DOHH2 (cell line): ENCODE results near the gene MRC2.

Source experiments
- H3F3A ChIP-seq: fragments of 200-600 bp; sonication (generic), shearing (Covaris generic); 2 replicates; pipeline ENCODE4 v1.6.0; 2016; ENCODE audit warnings: antibody characterized with exemption, mild to moderate bottlenecking; ENCODE audit not compliant: control insufficient read depth, insufficient read depth
- H3K27ac ChIP-seq: fragments of 200-600 bp; sonication (generic); 2 replicates; pipeline ENCODE4 v1.5.1; 2014; ENCODE audit warnings: low read depth, mild to moderate bottlenecking, low read length, moderate library complexity
- H3K27me3 ChIP-seq: fragments of 200-600 bp; sonication (generic); 2 replicates; pipeline ENCODE4 v1.6.1; 2014; ENCODE audit warnings: mild to moderate bottlenecking, low read length, mixed read lengths; ENCODE audit not compliant: control insufficient read depth
- H3K36me3 ChIP-seq: fragments of 200-600 bp; sonication (generic); 2 replicates; pipeline ENCODE4 v1.6.1; 2014; ENCODE audit warnings: mild to moderate bottlenecking, low read length, moderate library complexity, mixed read lengths; ENCODE audit not compliant: control insufficient read depth
- H3K4me1 ChIP-seq: fragments of 200-600 bp; sonication (generic); 2 replicates; pipeline ENCODE4 v1.6.1; 2014; ENCODE audit warnings: mild to moderate bottlenecking, low read length, mixed read lengths; ENCODE audit not compliant: control insufficient read depth
- H3K4me2 ChIP-seq: fragments of 200-600 bp; sonication (generic); 2 replicates; pipeline ENCODE4 v1.6.0; 2014; ENCODE audit warnings: mild to moderate bottlenecking, low read length, moderate library complexity
- H3K4me3 ChIP-seq: fragments of 200-600 bp; sonication (generic); 2 replicates; pipeline ENCODE4 v1.5.1; 2014; ENCODE audit warnings: mild to moderate bottlenecking, low read length, mixed read lengths
- H3K79me2 ChIP-seq: fragments of 200-600 bp; sonication (generic); 2 replicates; pipeline ENCODE4 v1.6.1; 2014; ENCODE audit warnings: mild to moderate bottlenecking, low read length, mixed read lengths; ENCODE audit not compliant: control insufficient read depth
- H3K9me2 ChIP-seq: fragments of 200-600 bp; sonication (generic); replicated peaks from 2 replicates; pipeline ENCODE4 v1.6.1; 2014; ENCODE audit warnings: mild to moderate bottlenecking, low read length, mixed read lengths; ENCODE audit not compliant: control insufficient read depth
- H3K9me3 ChIP-seq: fragments of 200-600 bp; sonication (generic); 2 replicates; pipeline ENCODE4 v1.6.1; 2014; ENCODE audit warnings: antibody characterized with exemption, low read length, mixed read lengths; ENCODE audit not compliant: control insufficient read depth, insufficient read depth
- H4K20me1 ChIP-seq: fragments of 200-600 bp; sonication (generic); 2 replicates; pipeline ENCODE4 v1.6.0; 2014; ENCODE audit warnings: low read depth, mild to moderate bottlenecking, antibody characterized with exemption, low read length, moderate library complexity; ENCODE audit not compliant: control insufficient read depth, insufficient read depth
- CTCF ChIP-seq: fragments of 200-600 bp; sonication (generic); IDR thresholded peaks from one replicate; pipeline ENCODE4 v1.5.1; 2014; ENCODE audit warnings: antibody characterized with exemption, mild to moderate bottlenecking, low read depth, low read length; ENCODE audit not compliant: poor library complexity, severe bottlenecking
- EZH2phosphoT487 ChIP-seq: fragments of 200-600 bp; sonication (generic); IDR thresholded peaks from 2 replicates; pipeline ENCODE4 v1.6.1; 2017; ENCODE audit warnings: borderline replicate concordance, mild to moderate bottlenecking, antibody characterized with exemption, low read length, moderate library complexity, mixed read lengths

MRC2 gene

DNA sequence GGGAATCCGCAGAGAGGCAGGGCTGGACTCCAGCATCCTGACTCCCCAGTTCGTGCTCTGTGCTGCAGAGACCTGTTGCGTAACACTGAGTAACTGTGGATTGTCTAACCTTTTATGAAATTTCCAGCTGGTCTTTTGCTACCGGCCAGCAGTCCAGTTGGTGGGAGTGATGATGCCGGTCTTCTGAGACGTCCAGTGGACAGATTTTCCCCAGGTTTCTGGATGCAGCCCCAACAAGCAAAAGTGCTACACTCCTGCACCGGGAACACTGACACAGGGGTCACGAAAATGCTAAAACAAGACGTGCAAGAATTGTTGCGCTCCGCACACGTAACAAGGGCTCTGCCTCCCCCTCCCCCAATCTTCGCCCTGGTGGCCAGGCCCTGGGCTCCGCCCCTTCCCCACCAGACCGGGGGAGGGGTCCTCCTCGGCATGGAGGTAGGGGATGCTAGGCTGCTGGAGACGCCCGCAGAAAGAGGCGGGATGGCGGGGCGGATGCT lies 701 bp upstream of the MRC2 start:
- Histone ChIP-seq H3K27me3 (peaks cover 35% of the 10 kb centered on the region), H3K4me1 (0 out of 2 replicates have a peak, but pooled peaks cover 3% of the 10 kb centered on the region), H3K4me3 (no peak overlapping the region), H3K36me3 (no peaks in the 10 kb centered on the region), H3K27ac (no peak overlapping the region), H3K9me2 (no peaks in the 10 kb centered on the region), H3K9me3 (no peaks in the 10 kb centered on the region), H3F3A (no peaks in the 10 kb centered on the region), H4K20me1 (no peaks in the 10 kb centered on the region), H3K79me2 (no peaks in the 10 kb centered on the region), H3K4me2 (no peak overlapping the region)
- no peak for TF ChIP-seq CTCF
- TF ChIP-seq EZH2phosphoT487: no peak

DNA sequence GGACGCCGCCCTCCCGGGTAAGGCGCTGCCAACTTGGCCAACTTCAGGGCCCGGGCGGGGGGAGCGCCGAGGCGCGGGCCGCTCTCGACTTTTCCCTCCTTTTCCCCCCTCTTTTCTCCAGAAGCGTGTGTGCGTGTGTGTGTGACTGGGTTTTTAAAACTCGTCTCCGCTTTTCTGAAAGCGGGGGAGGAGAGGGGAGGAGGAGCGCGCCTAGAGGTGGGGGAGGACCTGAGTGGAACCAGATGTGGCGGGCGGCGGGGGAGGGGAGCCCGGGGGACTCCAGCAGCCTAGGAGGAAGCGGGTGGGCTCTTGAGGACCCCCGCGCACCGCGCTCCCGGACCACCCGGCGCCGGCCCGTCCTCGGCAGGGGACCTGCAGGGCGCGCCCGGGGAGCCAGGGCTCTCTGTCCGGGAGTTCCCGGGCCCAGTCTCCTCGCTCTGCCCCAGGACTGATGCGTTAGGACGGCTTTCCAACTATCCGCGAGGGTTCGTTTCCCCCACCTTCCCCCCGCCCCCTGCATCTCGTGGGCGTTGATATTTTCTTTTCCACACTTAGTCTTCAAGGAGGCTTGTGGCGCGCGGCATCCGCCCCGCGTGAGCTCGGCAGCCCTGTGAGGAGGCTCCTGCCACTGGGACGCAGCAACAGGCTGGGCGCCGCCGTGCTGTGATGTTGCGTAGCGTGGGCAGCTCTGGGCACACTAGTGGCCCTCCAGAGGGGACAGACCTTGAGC lies 599 bp downstream of the MRC2 start:
- Histone ChIP-seq H3K4me2 (no peak overlapping the region), H3K4me1 (0 out of 2 replicates have a peak, but pooled peaks cover 3% of the 10 kb centered on the region), H3K9me2 (no peaks in the 10 kb centered on the region), H3F3A (no peaks in the 10 kb centered on the region), H3K27me3 (peaks cover 35% of the 10 kb centered on the region), H3K36me3 (no peaks in the 10 kb centered on the region), H3K4me3 (no peak overlapping the region), H3K27ac (no peak overlapping the region), H3K79me2 (no peaks in the 10 kb centered on the region), H4K20me1 (no peaks in the 10 kb centered on the region), H3K9me3 (no peaks in the 10 kb centered on the region)
- no peak for TF ChIP-seq CTCF
- TF ChIP-seq EZH2phosphoT487: 0 out of 2 replicates have a peak, but pooled peaks have one; percentile 8

DNA sequence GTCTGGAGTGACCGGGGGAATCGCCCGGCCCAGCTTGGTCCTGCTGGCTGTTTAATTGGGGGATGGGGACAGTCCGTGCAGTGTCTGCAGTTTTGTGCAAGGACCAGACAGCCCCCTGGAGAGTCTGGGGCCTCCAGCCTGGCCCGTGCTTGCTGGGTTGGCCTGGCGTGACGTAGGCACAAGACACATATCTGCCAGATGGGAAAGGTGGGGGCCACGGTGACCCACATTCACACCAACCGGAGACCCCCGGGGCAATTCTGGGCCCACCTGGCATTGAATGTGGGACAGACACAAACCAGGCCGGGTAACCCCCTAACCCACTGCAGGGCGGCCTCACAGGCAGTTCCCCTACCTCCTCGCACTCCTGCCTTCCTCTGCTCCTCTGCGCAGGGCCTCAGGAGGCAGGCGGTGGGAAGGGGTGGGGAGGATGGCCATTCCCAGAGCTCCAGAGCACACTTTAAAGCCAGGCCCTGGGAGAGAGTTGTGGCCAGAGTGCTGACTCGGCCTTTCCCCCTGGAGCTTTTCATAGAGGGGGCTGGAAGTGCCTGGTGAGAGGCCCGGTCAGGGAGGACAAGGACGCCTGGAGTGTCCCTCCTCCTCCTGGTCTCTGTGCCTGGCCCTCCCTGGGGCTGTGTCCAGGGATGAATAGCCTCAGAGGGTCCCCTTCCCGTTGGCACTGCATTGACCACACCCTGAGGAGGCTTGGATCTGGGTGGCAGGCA lies 1.5 kb downstream of the MRC2 start:
- no peak overlapping the region for H3K27ac ChIP-seq
- 0 out of 2 replicates have a peak, but pooled peaks cover 3% of the 10 kb centered on the region for H3K4me1 ChIP-seq
- no peaks in the 10 kb centered on the region for H3K9me3 ChIP-seq
- H3K79me2 ChIP-seq: no peaks in the 10 kb centered on the region
- H3K9me2 ChIP-seq: no peaks in the 10 kb centered on the region
- H3K4me2 ChIP-seq: no peak overlapping the region
- H3F3A ChIP-seq: no peaks in the 10 kb centered on the region
- no peaks in the 10 kb centered on the region for H4K20me1 ChIP-seq
- peaks cover 35% of the 10 kb centered on the region for H3K27me3 ChIP-seq
- no peak overlapping the region for H3K4me3 ChIP-seq
- H3K36me3 ChIP-seq: no peaks in the 10 kb centered on the region
- TF ChIP-seq EZH2phosphoT487 (no peak), CTCF (no peak)
